22Rv1 (cell line): ENCODE measurements around the gene GSG1L.

Experiments used
- ZFX ChIP-seq: fragments of 450-650 bp; IDR thresholded peaks from 2 replicates; pipeline ENCODE4 v1.6.1; 2017; ENCODE audit warnings: antibody characterized with exemption, borderline replicate concordance
- TF ChIP-seq, protein P1 (sequence below): fragments of 450-650 bp; IDR thresholded peaks from 2 replicates; pipeline ENCODE4 v1.5.1; 2017; ENCODE audit warnings: mild to moderate bottlenecking

DNA sequence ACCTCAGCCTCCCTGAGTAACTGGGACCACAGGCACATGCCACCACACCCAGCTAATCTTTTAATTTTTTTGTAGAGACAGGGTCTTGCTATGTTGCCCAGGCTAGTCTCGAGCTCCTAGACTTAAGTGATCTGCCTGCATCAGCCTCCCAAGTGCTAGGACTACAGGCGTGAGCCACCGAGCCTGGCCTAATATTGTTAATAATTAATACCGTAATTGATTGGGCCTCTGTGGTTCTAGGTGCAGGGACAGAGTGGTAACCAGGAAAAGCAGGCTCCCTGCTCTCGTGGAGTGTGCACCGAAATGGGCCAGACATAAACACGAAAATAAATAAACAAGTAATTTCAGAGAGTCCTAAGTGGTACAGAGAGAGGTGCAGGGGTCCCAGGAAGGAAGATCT is 241.0 kb downstream of the GSG1L start:
- TF ChIP-seq, protein P1, sequence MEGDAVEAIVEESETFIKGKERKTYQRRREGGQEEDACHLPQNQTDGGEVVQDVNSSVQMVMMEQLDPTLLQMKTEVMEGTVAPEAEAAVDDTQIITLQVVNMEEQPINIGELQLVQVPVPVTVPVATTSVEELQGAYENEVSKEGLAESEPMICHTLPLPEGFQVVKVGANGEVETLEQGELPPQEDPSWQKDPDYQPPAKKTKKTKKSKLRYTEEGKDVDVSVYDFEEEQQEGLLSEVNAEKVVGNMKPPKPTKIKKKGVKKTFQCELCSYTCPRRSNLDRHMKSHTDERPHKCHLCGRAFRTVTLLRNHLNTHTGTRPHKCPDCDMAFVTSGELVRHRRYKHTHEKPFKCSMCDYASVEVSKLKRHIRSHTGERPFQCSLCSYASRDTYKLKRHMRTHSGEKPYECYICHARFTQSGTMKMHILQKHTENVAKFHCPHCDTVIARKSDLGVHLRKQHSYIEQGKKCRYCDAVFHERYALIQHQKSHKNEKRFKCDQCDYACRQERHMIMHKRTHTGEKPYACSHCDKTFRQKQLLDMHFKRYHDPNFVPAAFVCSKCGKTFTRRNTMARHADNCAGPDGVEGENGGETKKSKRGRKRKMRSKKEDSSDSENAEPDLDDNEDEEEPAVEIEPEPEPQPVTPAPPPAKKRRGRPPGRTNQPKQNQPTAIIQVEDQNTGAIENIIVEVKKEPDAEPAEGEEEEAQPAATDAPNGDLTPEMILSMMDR: no peak
- TF ChIP-seq ZFX: no peak
